ENCODE results near the gene DRC7. TPM values are rescaled to one million over a fixed set of nuclear protein-coding genes. Genes with fewer than 3 reads are reported as not detected.

DRC7 gene
- total and polyA plus RNA-seq, 9 of the 15 experiments (the other 6 are each of a cell fraction or from before 2014, with no cell fraction given): 0.04 to 0.33 (median 0.12) TPM; not detected in 3

GRCh38 chr16:57770361-57770760, 75.8 kb downstream of the DRC7 start (continued):
- no peak for TF ChIP-seq REST (IDR thresholded peaks at IDR 0.05; ENCODE audit: borderline replicate concordance)
- TF ChIP-seq REST (CRISPR knock-in tag; IDR thresholded peaks at IDR 0.05; ENCODE audit: low read depth): no peak
- TF ChIP-seq MCM3 (IDR thresholded peaks at IDR 0.05): no peak
